Esophagus (tissue), 2 donors: ENCODE data around the gene DDN. TPM values are rescaled to one million over a fixed set of nuclear protein-coding genes. Genes with fewer than 3 reads are reported as not detected.

Experiments
- H3K27ac ChIP-seq, 2 donors: one replicate each; pipeline ENCODE4 v1.5.1; 2013; ENCODE audit warnings: low read depth in 2 of 2, mild to moderate bottlenecking in 2 of 2, inconsistent platforms in 1 of 2, low read length in 1 of 2, moderate library complexity in 1 of 2
- H3K27me3 ChIP-seq, 2 donors: one replicate each; pipeline ENCODE4 v1.6.1; 2013; ENCODE audit warnings: low read length in 2 of 2, control low read depth in 1 of 2, mild to moderate bottlenecking in 1 of 2; ENCODE audit not compliant: insufficient read depth in 2 of 2, control insufficient read depth in 1 of 2
- H3K36me3 ChIP-seq, 2 donors: one replicate each; pipeline ENCODE4 v1.6.1; 2013; ENCODE audit warnings: low read length in 1 of 2; ENCODE audit not compliant: control insufficient read depth in 2 of 2, insufficient read depth in 2 of 2
- H3K4me1 ChIP-seq, 2 donors: one replicate each; pipeline ENCODE4 v1.6.1; 2013; ENCODE audit warnings: low read length in 1 of 2; ENCODE audit not compliant: control insufficient read depth in 2 of 2, insufficient read depth in 2 of 2
- H3K4me3 ChIP-seq, 2 donors: one replicate each; pipeline ENCODE4 v1.5.1; 2013; ENCODE audit warnings: low read length in 2 of 2, mild to moderate bottlenecking in 2 of 2, low read depth in 1 of 2, moderate library complexity in 1 of 2
- H3K9me3 ChIP-seq, 2 donors: one replicate each; pipeline ENCODE4 v1.6.1; 2013; ENCODE audit warnings: mild to moderate bottlenecking in 2 of 2, low read depth in 1 of 2, low read length in 1 of 2, moderate library complexity in 1 of 2; ENCODE audit not compliant: control insufficient read depth in 2 of 2, insufficient read depth in 1 of 2
- WGBS, 2 donors: extraction: QIAGEN DNeasy Blood & Tissue Kit; methylation state at CpG; one replicate each; pipeline ENCODE4 v1.1.7; 2013; 5-methylcytosine and 5-hydroxymethylcytosine counted together
- polyA plus RNA-seq, 2 donors: library from polyadenylated mRNA; stranded (reverse); fragments of 200-250 nt; gene quantifications; one replicate each; pipeline ENCODE4 v1.2.3, GENCODE V29; 2013
- donor health status: healthy with polysubstance abuse.
- donor health status: Bipolar disorder and iron deficiency.

The DDN gene
- polyA plus RNA-seq, 2 donors, result 0.12 to 0.29 TPM

GRCh38 chr12:49024543-49024942 is 25.4 kb upstream of the DDN start:
- H3K27ac ChIP-seq, result no peak overlapping the region
- WGBS, 2 donors, result 85 to 88% methylated on average over 12 of the region's 12 CpGs
- H3K27me3 ChIP-seq, result no peaks in the 10 kb centered on the region
- no peak overlapping the region for H3K4me3 ChIP-seq
- no peaks in the 10 kb centered on the region for H3K4me1 ChIP-seq
- H3K36me3 ChIP-seq, result peaks cover 27 to 58% of the 10 kb centered on the region in 2 donors
- no peaks in the 10 kb centered on the region for H3K9me3 ChIP-seq

GRCh38 chr12:49023812-49024211 is 24.6 kb upstream of the DDN start:
- 90 to 95% methylated on average over 2 of the region's 2 CpGs for WGBS, 2 donors
- Histone ChIP-seq H3K36me3 (peaks cover 23 to 58% of the 10 kb centered on the region in 2 donors), H3K27ac (no peak overlapping the region), H3K9me3 (no peaks in the 10 kb centered on the region), H3K4me1 (no peaks in the 10 kb centered on the region), H3K4me3 (no peak overlapping the region), H3K27me3 (no peaks in the 10 kb centered on the region)

- peaks cover 19 to 53% of the 10 kb centered on the region in 2 donors for H3K36me3 ChIP-seq
- peaks cover 0 to 3% of the 10 kb centered on the region in 2 donors for H3K4me1 ChIP-seq
- H3K4me3 ChIP-seq, result no peak overlapping the region
- no peak overlapping the region for H3K27ac ChIP-seq
- no peaks in the 10 kb centered on the region for H3K27me3 ChIP-seq
- H3K9me3 ChIP-seq, result no peaks in the 10 kb centered on the region
- 81 to 91% methylated on average over 15 of the region's 15 CpGs for WGBS, 2 donors
Observed at GRCh38 chr12:49022558-49023178, 23.5 kb upstream of the DDN start.

- H3K36me3 ChIP-seq, result peaks cover 19 to 44% of the 10 kb centered on the region in 2 donors
- H3K27me3 ChIP-seq, result no peaks in the 10 kb centered on the region
- no peak overlapping the region for H3K4me3 ChIP-seq
- H3K27ac ChIP-seq, result no peak overlapping the region
- no peaks in the 10 kb centered on the region for H3K9me3 ChIP-seq
- 77 to 83% methylated on average over 11 of the region's 11 CpGs for WGBS, 2 donors
- H3K4me1 ChIP-seq, result peaks cover 2 to 3% of the 10 kb centered on the region in 2 donors
Observed at GRCh38 chr12:49021292-49021915, 22.2 kb upstream of the DDN start.

GRCh38 chr12:49020441-49020840 is 21.3 kb upstream of the DDN start:
- Histone ChIP-seq H3K4me1 (peaks cover 2 to 3% of the 10 kb centered on the region in 2 donors), H3K27ac (no peak overlapping the region), H3K9me3 (no peaks in the 10 kb centered on the region)

GRCh38 chr12:49019443-49020324 is 20.5 kb upstream of the DDN start:
- peaks cover 12 to 32% of the 10 kb centered on the region in 2 donors for H3K36me3 ChIP-seq
- no peak overlapping the region for H3K4me3 ChIP-seq
- WGBS, 2 donors, result 58 to 62% methylated on average over 10 of the region's 10 CpGs
- no peaks in the 10 kb centered on the region for H3K27me3 ChIP-seq
- peaks cover 2 to 3% of the 10 kb centered on the region in 2 donors for H3K4me1 ChIP-seq
- H3K27ac ChIP-seq, result peak overlapping the region; percentile 84 to 90
- H3K9me3 ChIP-seq, result no peaks in the 10 kb centered on the region

More at GRCh38 chr12:49020441-49020840, 21.3 kb upstream of the DDN start:
- WGBS, 2 donors, result 84 to 85% methylated on average over 6 of the region's 6 CpGs
- H3K36me3 ChIP-seq, result peaks cover 19 to 36% of the 10 kb centered on the region in 2 donors
- no peak overlapping the region for H3K4me3 ChIP-seq
- H3K27me3 ChIP-seq, result no peaks in the 10 kb centered on the region

GRCh38 chr12:49019120-49019430 is 19.9 kb upstream of the DDN start:
- no peaks in the 10 kb centered on the region for H3K27me3 ChIP-seq
- peaks cover 2 to 3% of the 10 kb centered on the region in 2 donors for H3K4me1 ChIP-seq
- WGBS, 2 donors, result 2 to 4% methylated on average over 8 of the region's 8 CpGs
- peak overlapping the region; percentile 90 for H3K27ac ChIP-seq
- H3K9me3 ChIP-seq, result no peaks in the 10 kb centered on the region
- H3K4me3 ChIP-seq, result peak overlapping the region; percentile 78 to 85
- peaks cover 7 to 26% of the 10 kb centered on the region in 2 donors for H3K36me3 ChIP-seq

GRCh38 chr12:49018261-49019119 is 19.3 kb upstream of the DDN start, which contains the start of gene PRKAG1:
TSS of gene PRKAG1 (minus strand) at chr12:49018776. CDS start at chr12:49018740, 36 bp downstream.
- H3K4me3 ChIP-seq, result peak within 1 kb of the TSS; percentile 78 to 85
- 0% methylated on average over 58 to 59 of the region's 59 CpGs for WGBS, 2 donors
- no peaks in the 10 kb centered on the region for H3K9me3 ChIP-seq
- peaks cover 7 to 21% of the 10 kb centered on the region in 2 donors for H3K36me3 ChIP-seq
- H3K27me3 ChIP-seq, result no peaks in the 10 kb centered on the region
- peak within 1 kb of the TSS; percentile 90 to 98 for H3K27ac ChIP-seq
- peaks cover 2 to 3% of the 10 kb centered on the region in 2 donors for H3K4me1 ChIP-seq

- H3K9me3 ChIP-seq, result no peaks in the 10 kb centered on the region
- peak overlapping the region; percentile 90 to 98 for H3K27ac ChIP-seq
- peak overlapping the region; percentile 78 to 85 for H3K4me3 ChIP-seq
- H3K27me3 ChIP-seq, result no peaks in the 10 kb centered on the region
- peaks cover 7 to 17% of the 10 kb centered on the region in 2 donors for H3K36me3 ChIP-seq
- WGBS, 2 donors, result 0 to 1% methylated on average over 8 of the region's 8 CpGs
- H3K4me1 ChIP-seq, result peaks cover 2 to 3% of the 10 kb centered on the region in 2 donors
Observed at GRCh38 chr12:49017891-49018260, 18.7 kb upstream of the DDN start.
